GM21825 (cell line): Measurements from ENCODE around the gene TMEM253.

Source experiments
- ATAC-seq: cut with Tn5 transposase; IDR thresholded peaks from one replicate; pipeline ENCODE4 v1.9.1; 2021; ENCODE audit warnings: mild to moderate bottlenecking, moderate library complexity; ENCODE audit not compliant: unreplicated experiment

Gene TMEM253

GRCh38 chr14:21089877-21090193 is 11.0 kb upstream of the TMEM253 start:
- ATAC-seq, result no peak

GRCh38 chr14:21090194-21090939 is 10.5 kb upstream of the TMEM253 start:
- ATAC-seq, result no peak

- no peak for ATAC-seq
These were observed 9.8 kb upstream of the TMEM253 start for GRCh38 chr14:21090940-21091663.

GRCh38 chr14:21091821-21092272 is 9.0 kb upstream of the TMEM253 start:
- no peak for ATAC-seq

GRCh38 chr14:21092273-21093011 is 8.4 kb upstream of the TMEM253 start:
- ATAC-seq, result peak; percentile 82

- no peak for ATAC-seq
These were observed 7.8 kb upstream of the TMEM253 start for GRCh38 chr14:21093018-21093417.

GRCh38 chr14:21093769-21094681 is 6.8 kb upstream of the TMEM253 start:
- no peak for ATAC-seq

- no peak for ATAC-seq
These were observed 5.2 kb upstream of the TMEM253 start for GRCh38 chr14:21095430-21096205.

GRCh38 chr14:21096438-21096837 is 4.4 kb upstream of the TMEM253 start:
- no peak for ATAC-seq

GRCh38 chr14:21096978-21097635 is 3.8 kb upstream of the TMEM253 start:
- no peak for ATAC-seq

GRCh38 chr14:21097636-21098075 is 3.2 kb upstream of the TMEM253 start:
- no peak for ATAC-seq

GRCh38 chr14:21098076-21098891 is 2.6 kb upstream of the TMEM253 start, which contains the start of gene ZNF219:
Gene ZNF219 (minus strand): TSS chr14:21098655. CDS start chr14:21093591, 5,064 bp downstream.
- no peak for ATAC-seq

GRCh38 chr14:21098892-21099595 is 1.8 kb upstream of the TMEM253 start:
- ATAC-seq, result no peak

GRCh38 chr14:21099596-21099985 is 1.3 kb upstream of the TMEM253 start:
- no peak for ATAC-seq

GRCh38 chr14:21101802-21102413 is 1.0 kb downstream of the TMEM253 start:
- no peak for ATAC-seq

- ATAC-seq, result no peak
These were observed 1.9 kb downstream of the TMEM253 start for GRCh38 chr14:21102521-21103410.

- no peak for ATAC-seq
These were observed 2.5 kb downstream of the TMEM253 start for GRCh38 chr14:21103411-21103709.
